Esophagus muscularis mucosa (tissue), 4 donors: ENCODE results near the gene RPLP2.

Experiments used
- CTCF ChIP-seq, 3 experiments: fragments of 200-600 bp in 2 of 3; fragments of 450-650 bp in 1 of 3; sonication (generic) in 2 of 3; IDR thresholded peaks; one replicate each; pipeline ENCODE4 v1.5.1; 2017 to 2019; ENCODE audit warnings: antibody characterized with exemption in 3 of 3, mild to moderate bottlenecking in 2 of 3, moderate library complexity in 1 of 3
- EP300 ChIP-seq: sonication (generic); formaldehyde crosslinking; IDR thresholded peaks from one replicate; pipeline ENCODE4 v1.6.1; 2017; ENCODE audit warnings: antibody characterized with exemption
- POLR2A ChIP-seq: fragments of 450-650 bp; IDR thresholded peaks from one replicate; pipeline ENCODE4 v1.6.1; 2017; ENCODE audit warnings: antibody characterized with exemption, moderate library complexity, mild to moderate bottlenecking, low read depth
- POLR2AphosphoS5 ChIP-seq, 2 donors: sonication (generic); formaldehyde crosslinking; IDR thresholded peaks; one replicate each; pipeline ENCODE4 v1.6.1; 2017; ENCODE audit warnings: antibody characterized with exemption in 2 of 2

- TF ChIP-seq CTCF (IDR thresholded peaks at IDR 0.05) (no peak), POLR2A (no peak), POLR2AphosphoS5 (IDR thresholded peaks at IDR 0.05) (no peak), EP300 (no peak)
Measured at GRCh38 chr11:765802-766091, 44.0 kb upstream of the RPLP2 start.
